Metanephros (tissue), 1 donor: ENCODE results near the gene TDP2. TPM values are rescaled to one million over a fixed set of nuclear protein-coding genes. Genes with fewer than 3 reads are reported as not detected.

Experiments
- total RNA-seq: library from RNA; depleted of rRNA; stranded (reverse); fragments of >200 nt; gene quantifications from one replicate; pipeline ENCODE4 v1.2.3, GENCODE V29; 2014

Gene TDP2
- 38.9 TPM for total RNA-seq

DNA sequence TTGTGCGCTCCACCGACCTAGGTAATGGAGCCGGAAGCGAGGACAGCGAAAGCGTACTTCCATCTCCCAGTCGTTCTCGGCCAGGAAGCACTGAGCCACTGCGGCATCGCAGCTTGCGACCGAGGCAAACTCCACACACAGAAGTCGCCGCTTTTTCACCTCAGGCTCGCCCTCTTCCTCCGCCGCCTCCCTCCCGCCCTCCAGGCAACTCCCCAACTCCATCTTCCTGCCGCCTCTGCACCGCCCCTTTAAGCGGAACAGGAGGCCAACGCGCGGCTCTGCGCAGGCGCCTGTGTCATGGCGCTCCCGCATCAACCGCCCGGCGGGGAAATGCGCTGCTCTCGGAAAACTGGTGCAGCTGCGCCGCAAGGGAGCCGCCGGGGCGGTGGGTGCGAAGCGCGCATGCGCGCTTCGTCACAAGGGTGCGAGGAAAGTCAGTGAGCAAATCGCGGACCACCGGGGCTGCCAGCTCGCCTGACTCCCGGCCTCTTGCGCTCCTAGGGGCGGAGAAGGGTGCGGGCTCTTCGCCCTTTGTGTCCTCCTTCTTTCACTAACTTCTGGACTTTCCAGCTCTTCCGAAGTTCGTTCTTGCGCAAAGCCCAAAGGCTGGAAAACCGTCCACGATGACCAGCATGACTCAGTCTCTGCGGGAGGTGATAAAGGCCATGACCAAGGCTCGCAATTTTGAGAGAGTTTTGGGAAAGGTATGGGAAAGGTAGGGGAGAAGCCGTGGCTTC is at the start of gene TDP2, which contains the start of gene ACOT13:
TSS of gene TDP2 (minus strand) at position 259 of the 737 bp plus-strand sequence. CDS start at position 222, 37 bp downstream.
TSS of gene ACOT13 (plus strand) at position 437 of the 737 bp plus-strand sequence. CDS start at position 624, 187 bp downstream.

Other genes with a start within 250 kb of the TDP2 start
- gene GPLD1, start 177.3 kb downstream of the TDP2 start, total RNA-seq = 3.9 TPM
- 21.0 TPM for gene ALDH5A1, start 171.9 kb downstream of the TDP2 start, total RNA-seq
- gene KIAA0319, start 20.7 kb downstream of the TDP2 start, total RNA-seq = 0.29 TPM
- gene ACOT13, start 178 bp upstream of the TDP2 start, total RNA-seq = 7.5 TPM
- gene C6orf62, start 52.3 kb upstream of the TDP2 start, total RNA-seq = 78.2 TPM
- gene GMNN, start 108.0 kb upstream of the TDP2 start, total RNA-seq = 31.7 TPM
- not detected for gene ARMH2, start 132.0 kb upstream of the TDP2 start, total RNA-seq